GM12874 (cell line): ENCODE data around the gene KIF1C.

Experiments
- CTCF ChIP-seq: IDR thresholded peaks from 2 replicates; pipeline ENCODE4 v1.5.1; 2011; ENCODE audit warnings: low read depth, mild to moderate bottlenecking, control low read depth, low read length, moderate library complexity; ENCODE audit not compliant: insufficient read depth

KIF1C gene

GRCh38 chr17:4998027-4998731, 429 bp downstream of the KIF1C start:
- TF ChIP-seq CTCF = no peak

- TF ChIP-seq CTCF = no peak
Measured at GRCh38 chr17:4998732-4999429, 1.1 kb downstream of the KIF1C start.

- TF ChIP-seq CTCF = no peak
Measured at GRCh38 chr17:4999430-5000093, 1.8 kb downstream of the KIF1C start.

- TF ChIP-seq CTCF = no peak
Measured at GRCh38 chr17:5000237-5000639, 2.5 kb downstream of the KIF1C start.

- no peak for TF ChIP-seq CTCF
Measured at GRCh38 chr17:5002121-5002788, 4.5 kb downstream of the KIF1C start.

- TF ChIP-seq CTCF = no peak
Measured at GRCh38 chr17:5003214-5003867, 5.6 kb downstream of the KIF1C start.
